OCI-LY1 (cell line): Measurements from ENCODE around the gene DVL1.

Experiments
- H2AFZ ChIP-seq: fragments of 200-600 bp; sonication (generic), shearing (Covaris generic); 2 replicates; pipeline ENCODE4 v1.6.0; 2014; ENCODE audit warnings: antibody characterized with exemption, mild to moderate bottlenecking, low read length
- H3F3A ChIP-seq: fragments of 200-600 bp; sonication (generic), shearing (Covaris generic); 2 replicates; pipeline ENCODE4 v1.6.0; 2014; ENCODE audit warnings: mild to moderate bottlenecking, antibody characterized with exemption, low read length, moderate library complexity; ENCODE audit not compliant: insufficient read depth
- H3K27ac ChIP-seq: fragments of 200-600 bp; sonication (generic); 2 replicates; pipeline ENCODE4 v1.5.1; 2014; ENCODE audit warnings: low read length, mixed run types, mild to moderate bottlenecking, low read depth; ENCODE audit not compliant: poor library complexity, severe bottlenecking
- H3K27me3 ChIP-seq: fragments of 200-600 bp; sonication (generic); 2 replicates; pipeline ENCODE4 v1.6.0; 2014; ENCODE audit warnings: antibody characterized with exemption, mild to moderate bottlenecking, low read length, moderate library complexity; ENCODE audit not compliant: insufficient read depth
- H3K36me3 ChIP-seq: fragments of 200-600 bp; sonication (generic); 2 replicates; pipeline ENCODE4 v1.6.1; 2014; ENCODE audit warnings: mild to moderate bottlenecking, antibody characterized with exemption, low read length, moderate library complexity, mixed read lengths; ENCODE audit not compliant: insufficient read depth
- H3K4me1 ChIP-seq: fragments of 200-600 bp; sonication (generic); 2 replicates; pipeline ENCODE4 v1.5.1; 2014; ENCODE audit warnings: mild to moderate bottlenecking, low read length, moderate library complexity; ENCODE audit not compliant: insufficient read depth, severe bottlenecking
- H3K4me2 ChIP-seq: fragments of 200-600 bp; sonication (generic), shearing (Covaris generic); 2 replicates; pipeline ENCODE4 v1.6.1; 2014; ENCODE audit warnings: low read length
- H3K4me3 ChIP-seq: fragments of 200-600 bp; sonication (generic); 2 replicates; pipeline ENCODE4 v1.5.1; 2014; ENCODE audit warnings: low read length, low read depth, mild to moderate bottlenecking, mixed read lengths; ENCODE audit not compliant: poor library complexity, severe bottlenecking
- H3K79me2 ChIP-seq: fragments of 200-600 bp; shearing (Covaris generic); 2 replicates; pipeline ENCODE4 v1.6.1; 2016; ENCODE audit warnings: mixed run types, low read length, mixed read lengths; ENCODE audit not compliant: insufficient read depth
- H3K9ac ChIP-seq: fragments of 200-600 bp; sonication (generic), shearing (Covaris generic); 2 replicates; pipeline ENCODE4 v1.6.1; 2014; ENCODE audit warnings: mild to moderate bottlenecking, low read length, mixed read lengths
- H3K9me2 ChIP-seq: fragments of 200-600 bp; sonication (generic), shearing (Covaris generic); 2 replicates; pipeline ENCODE4 v1.6.1; 2014; ENCODE audit warnings: low read depth, mild to moderate bottlenecking, low read length, mixed read lengths
- H3K9me3 ChIP-seq: fragments of 200-600 bp; shearing (Covaris generic); 2 replicates; pipeline ENCODE4 v1.6.1; 2014; ENCODE audit warnings: low read length, mixed read lengths
- H4K20me1 ChIP-seq: fragments of 200-600 bp; sonication (generic), shearing (Covaris generic); 2 replicates; pipeline ENCODE4 v1.6.0; 2016; ENCODE audit warnings: mild to moderate bottlenecking, low read length; ENCODE audit not compliant: insufficient read depth
- EZH2 ChIP-seq: fragments of 200-600 bp; sonication (generic), shearing (Covaris generic); IDR thresholded peaks from 2 replicates; pipeline ENCODE4 v1.8.0; 2017; ENCODE audit warnings: borderline replicate concordance, mixed run types, mild to moderate bottlenecking, antibody characterized with exemption, low read length, moderate library complexity, mixed read lengths
- TF ChIP-seq, protein P1 (sequence below): fragments of 200-600 bp; sonication (generic), shearing (Covaris generic); IDR thresholded peaks from 2 replicates; pipeline ENCODE4 v1.5.1; 2017; ENCODE audit warnings: mild to moderate bottlenecking, antibody characterized with exemption, low read length, moderate library complexity, mixed read lengths

The DVL1 gene

DNA sequence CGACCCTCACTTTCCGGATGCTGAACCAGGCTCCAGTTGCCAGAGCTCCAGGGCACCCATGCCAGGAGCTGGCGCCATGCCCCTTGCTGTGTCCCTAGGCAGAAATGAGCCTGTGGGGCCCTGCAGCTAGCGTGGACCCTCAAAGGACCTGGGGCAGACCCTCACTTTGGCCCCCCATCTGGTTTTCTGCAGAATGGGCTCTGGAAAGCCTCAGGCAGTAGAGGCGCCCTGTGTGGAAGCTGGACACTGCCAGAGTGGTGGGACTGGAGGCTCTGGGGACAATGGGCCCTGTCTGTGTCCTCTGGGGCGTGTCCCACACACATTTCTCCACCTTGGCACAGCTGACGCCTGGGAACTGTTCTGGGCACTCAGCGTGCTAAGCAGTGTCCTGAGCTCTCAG is 32.1 kb upstream of the DVL1 start:
- Histone ChIP-seq H3K4me3 (no peak overlapping the region), H2AFZ (no peak overlapping the region), H3K27me3 (no peaks in the 10 kb centered on the region), H3F3A (no peaks in the 10 kb centered on the region), H3K36me3 (peaks cover 33% of the 10 kb centered on the region), H3K9me3 (no peaks in the 10 kb centered on the region), H3K9me2 (no peaks in the 10 kb centered on the region), H3K9ac (no peak overlapping the region), H3K79me2 (no peaks in the 10 kb centered on the region), H3K4me1 (peaks cover 8% of the 10 kb centered on the region), H3K27ac (no peak overlapping the region), H4K20me1 (no peaks in the 10 kb centered on the region), H3K4me2 (no peak overlapping the region)
- no peak for TF ChIP-seq EZH2
- TF ChIP-seq, protein P1, sequence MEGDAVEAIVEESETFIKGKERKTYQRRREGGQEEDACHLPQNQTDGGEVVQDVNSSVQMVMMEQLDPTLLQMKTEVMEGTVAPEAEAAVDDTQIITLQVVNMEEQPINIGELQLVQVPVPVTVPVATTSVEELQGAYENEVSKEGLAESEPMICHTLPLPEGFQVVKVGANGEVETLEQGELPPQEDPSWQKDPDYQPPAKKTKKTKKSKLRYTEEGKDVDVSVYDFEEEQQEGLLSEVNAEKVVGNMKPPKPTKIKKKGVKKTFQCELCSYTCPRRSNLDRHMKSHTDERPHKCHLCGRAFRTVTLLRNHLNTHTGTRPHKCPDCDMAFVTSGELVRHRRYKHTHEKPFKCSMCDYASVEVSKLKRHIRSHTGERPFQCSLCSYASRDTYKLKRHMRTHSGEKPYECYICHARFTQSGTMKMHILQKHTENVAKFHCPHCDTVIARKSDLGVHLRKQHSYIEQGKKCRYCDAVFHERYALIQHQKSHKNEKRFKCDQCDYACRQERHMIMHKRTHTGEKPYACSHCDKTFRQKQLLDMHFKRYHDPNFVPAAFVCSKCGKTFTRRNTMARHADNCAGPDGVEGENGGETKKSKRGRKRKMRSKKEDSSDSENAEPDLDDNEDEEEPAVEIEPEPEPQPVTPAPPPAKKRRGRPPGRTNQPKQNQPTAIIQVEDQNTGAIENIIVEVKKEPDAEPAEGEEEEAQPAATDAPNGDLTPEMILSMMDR, result no peak

DNA sequence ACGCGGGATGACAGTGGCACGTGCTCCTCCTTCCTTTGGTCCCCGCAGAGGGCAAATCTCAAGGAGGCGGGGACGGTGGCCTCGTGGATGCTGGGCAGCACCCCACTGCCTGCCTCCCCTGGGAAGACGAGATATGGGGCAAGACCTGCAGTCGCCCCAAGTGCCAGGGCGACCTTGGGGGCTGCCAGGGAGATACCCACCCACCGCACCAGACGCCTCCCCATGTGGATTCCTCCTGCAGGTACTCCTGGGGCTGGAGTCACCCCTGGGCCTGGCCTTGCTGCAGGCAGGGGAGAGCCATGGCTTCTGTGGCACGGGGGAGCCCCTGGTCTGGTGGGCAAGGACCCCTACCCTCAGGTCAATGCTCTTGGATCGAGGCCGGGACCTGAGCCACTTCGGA is 31.6 kb upstream of the DVL1 start:
- TF ChIP-seq, protein P1, result no peak
- no peak for TF ChIP-seq EZH2

DNA sequence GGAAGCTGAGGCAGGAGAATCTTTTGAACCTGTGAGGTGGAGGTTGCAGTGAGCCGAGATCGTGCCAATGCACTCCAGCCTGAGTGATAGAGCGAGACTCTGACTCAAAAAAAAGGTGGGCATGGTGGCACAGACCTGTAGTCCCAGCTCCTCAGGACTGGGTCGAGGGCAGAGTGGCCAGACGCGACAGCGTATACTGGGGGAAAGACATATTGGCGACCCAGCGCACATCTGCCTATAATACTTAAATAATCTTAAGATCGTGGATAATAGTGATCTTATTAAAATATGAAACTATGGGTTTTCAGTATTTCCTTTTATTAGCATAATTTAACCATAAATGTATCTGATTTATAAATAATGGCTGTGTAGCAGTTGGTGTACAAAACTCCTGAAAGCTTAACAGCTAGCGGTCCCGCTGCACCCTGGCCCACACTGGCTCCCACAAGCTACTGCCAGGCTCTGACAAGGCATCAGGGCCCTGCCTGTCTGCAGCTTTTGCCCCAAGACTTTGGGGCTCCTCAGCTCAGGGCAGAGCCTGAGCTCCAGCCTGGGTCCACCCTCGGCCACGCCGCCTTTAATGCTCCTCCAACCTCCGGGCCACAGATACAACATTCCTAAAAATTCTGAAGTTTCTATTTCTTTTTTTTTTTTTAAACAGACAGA is 28.5 kb upstream of the DVL1 start:
- no peaks in the 10 kb centered on the region for H4K20me1 ChIP-seq

More for the DNA sequence above, 31.6 kb upstream of the DVL1 start:
- H3K36me3 ChIP-seq, result peaks cover 28% of the 10 kb centered on the region
- no peaks in the 10 kb centered on the region for H3K9me3 ChIP-seq
- H3F3A ChIP-seq, result no peaks in the 10 kb centered on the region
- H3K9ac ChIP-seq, result no peak overlapping the region
- H3K9me2 ChIP-seq, result no peaks in the 10 kb centered on the region
- no peaks in the 10 kb centered on the region for H3K79me2 ChIP-seq
- no peak overlapping the region for H2AFZ ChIP-seq
- H3K27me3 ChIP-seq, result no peaks in the 10 kb centered on the region
- no peak overlapping the region for H3K27ac ChIP-seq
- H3K4me1 ChIP-seq, result peaks cover 12% of the 10 kb centered on the region
- no peak overlapping the region for H3K4me3 ChIP-seq
- H3K4me2 ChIP-seq, result no peak overlapping the region
- no peaks in the 10 kb centered on the region for H4K20me1 ChIP-seq

More for the DNA sequence above, 28.5 kb upstream of the DVL1 start:
- no peaks in the 10 kb centered on the region for H3K27me3 ChIP-seq
- H3K4me1 ChIP-seq, result peaks cover 30% of the 10 kb centered on the region
- no peak overlapping the region for H3K9ac ChIP-seq
- H3K27ac ChIP-seq, result no peak overlapping the region
- peaks cover 10% of the 10 kb centered on the region; the same call in 1 of the 2 replicates for H3K79me2 ChIP-seq
- H3K9me3 ChIP-seq, result no peaks in the 10 kb centered on the region
- H2AFZ ChIP-seq, result no peak overlapping the region
- H3K36me3 ChIP-seq, result peaks cover 21% of the 10 kb centered on the region; the same call in 1 of the 2 replicates
- TF ChIP-seq, protein P1, result no peak
- TF ChIP-seq EZH2, result no peak
- H3F3A ChIP-seq, result no peaks in the 10 kb centered on the region
- H3K4me2 ChIP-seq, result no peak overlapping the region
- H3K4me3 ChIP-seq, result no peak overlapping the region
- H3K9me2 ChIP-seq, result no peaks in the 10 kb centered on the region
